ENCODE data around the gene NEUROG1.

DNA sequence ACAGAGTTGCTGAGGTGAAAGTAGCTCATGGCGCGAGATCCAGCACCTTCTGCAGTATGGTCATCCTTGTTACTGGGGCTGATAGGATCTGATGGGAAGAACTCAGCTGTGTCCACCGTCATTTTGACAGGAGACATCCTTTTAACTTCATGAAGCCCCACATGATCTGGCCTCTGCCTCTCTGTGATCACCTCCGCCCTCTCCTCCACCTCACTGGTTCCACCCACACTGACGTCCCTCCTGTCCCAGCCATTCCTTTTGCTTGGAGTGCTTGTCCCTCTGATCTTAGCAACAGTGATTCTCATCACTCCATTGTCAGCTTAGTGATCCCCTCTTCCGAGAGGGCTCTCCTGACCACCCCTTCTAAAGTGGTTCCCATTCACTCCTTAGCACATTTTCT is 25.8 kb downstream of the NEUROG1 start:
- TF ChIP-seq, protein P1, sequence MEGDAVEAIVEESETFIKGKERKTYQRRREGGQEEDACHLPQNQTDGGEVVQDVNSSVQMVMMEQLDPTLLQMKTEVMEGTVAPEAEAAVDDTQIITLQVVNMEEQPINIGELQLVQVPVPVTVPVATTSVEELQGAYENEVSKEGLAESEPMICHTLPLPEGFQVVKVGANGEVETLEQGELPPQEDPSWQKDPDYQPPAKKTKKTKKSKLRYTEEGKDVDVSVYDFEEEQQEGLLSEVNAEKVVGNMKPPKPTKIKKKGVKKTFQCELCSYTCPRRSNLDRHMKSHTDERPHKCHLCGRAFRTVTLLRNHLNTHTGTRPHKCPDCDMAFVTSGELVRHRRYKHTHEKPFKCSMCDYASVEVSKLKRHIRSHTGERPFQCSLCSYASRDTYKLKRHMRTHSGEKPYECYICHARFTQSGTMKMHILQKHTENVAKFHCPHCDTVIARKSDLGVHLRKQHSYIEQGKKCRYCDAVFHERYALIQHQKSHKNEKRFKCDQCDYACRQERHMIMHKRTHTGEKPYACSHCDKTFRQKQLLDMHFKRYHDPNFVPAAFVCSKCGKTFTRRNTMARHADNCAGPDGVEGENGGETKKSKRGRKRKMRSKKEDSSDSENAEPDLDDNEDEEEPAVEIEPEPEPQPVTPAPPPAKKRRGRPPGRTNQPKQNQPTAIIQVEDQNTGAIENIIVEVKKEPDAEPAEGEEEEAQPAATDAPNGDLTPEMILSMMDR (IDR thresholded peaks at IDR 0.05): no peak
- TF ChIP-seq POLR2A (IDR thresholded peaks at IDR 0.05): no peak
